SU-DHL-6 (cell line): Measurements from ENCODE around the gene MAP3K12.

Experiments used
- CTCF ChIP-seq: fragments of 200-600 bp; sonication (generic); IDR thresholded peaks from one replicate; pipeline ENCODE4 v1.5.1; 2017; ENCODE audit warnings: antibody characterized with exemption, mild to moderate bottlenecking, low read length, moderate library complexity; ENCODE audit not compliant: insufficient read depth, poor library complexity, severe bottlenecking
- EZH2phosphoT487 ChIP-seq: fragments of 200-600 bp; sonication (generic), shearing (Covaris generic); conservative IDR thresholded peaks from 2 replicates; pipeline ENCODE4 v1.6.1; 2018; ENCODE audit warnings: mild to moderate bottlenecking, antibody characterized with exemption, low read length, moderate library complexity, mixed read lengths

- TF ChIP-seq CTCF (no peak), EZH2phosphoT487 (no peak)
Measured at GRCh38 chr12:53480491-53481442, 18.5 kb downstream of the MAP3K12 start.
